GM12892 (cell line): ENCODE data around the gene SPTBN1.

Experiments
- POLR2A ChIP-seq: IDR thresholded peaks from 2 replicates; pipeline ENCODE4 v1.6.1; 2011; ENCODE audit warnings: low read depth, low read length, control low read depth
- POLR2AphosphoS5 ChIP-seq: IDR thresholded peaks from 2 replicates; pipeline ENCODE4 v1.6.1; 2011; ENCODE audit warnings: low read depth, low read length, control low read depth

DNA sequence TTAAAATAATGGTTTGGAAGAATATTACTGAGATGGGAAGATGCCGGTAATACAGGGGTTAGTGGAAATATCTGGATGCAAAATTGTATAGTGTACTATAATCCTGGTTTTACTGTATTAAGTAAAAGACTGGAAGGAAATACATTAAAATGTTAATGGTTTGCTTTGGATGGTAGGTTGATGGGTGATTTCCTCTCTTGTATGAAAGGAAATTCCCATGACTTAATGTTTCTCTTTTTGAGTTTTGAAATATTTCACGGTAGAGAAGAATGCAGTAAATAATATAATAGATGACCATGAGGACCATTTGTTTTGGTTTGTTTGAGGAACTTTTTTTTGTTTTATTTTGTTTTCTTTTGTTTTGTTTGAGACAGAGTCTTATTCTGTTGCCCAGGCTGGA is 8.2 kb downstream of the SPTBN1 start:
- TF ChIP-seq POLR2AphosphoS5 (no peak), POLR2A (no peak)
